ENCODE results near the gene POLR1A. TPM values are rescaled to one million over a fixed set of nuclear protein-coding genes. Genes with fewer than 3 reads are reported as not detected.
A peak's percentile ranks its signal among the peaks of the same experiment; 100 is the strongest.

Gene POLR1A
- total and polyA plus RNA-seq, 4 experiments from 2014 or later = 0.87 to 25.8 (median 13.5) TPM

GRCh38 chr2:86031151-86031550 is 74.5 kb downstream of the POLR1A start:
- no peaks in the 10 kb centered on the region for H3K9me3 ChIP-seq (ENCODE audit: control insufficient read depth in 1 of 2, low read length in 2 of 2)
- peaks cover 57% of the 10 kb centered on the region for H3K36me3 ChIP-seq (ENCODE audit: insufficient read depth, low read length)
- Mint-ChIP-seq H3K27me3 (no peaks in the 10 kb centered on the region), H3K9me3 (peaks cover 0 to 2% (median 0%) of the 10 kb centered on the region in 8 donors), H3K4me3 (no peak overlapping the region), H3K36me3 (peaks cover 47 to 61% of the 10 kb centered on the region in 2 donors), H3K4me1 (peaks cover 16 to 32% (median 22%) of the 10 kb centered on the region in 4 donors), H3K27ac (peak overlapping the region in 1 of 7 donors; percentile 68)
- CTCF ChIA-PET (ENCODE audit: partially characterized antibody) = interaction anchor here (1.1 kb wide), 1 partner anchor 204 kb away, joined by 5 read pairs; no protein-coding TSS in a partner anchor
- H3K4me3 ChIP-seq (ENCODE audit: low read length in 2 of 2) = no peak overlapping the region
- no peak overlapping the region for H3K27ac ChIP-seq (ENCODE audit: low read depth, low read length)
- H3K27me3 ChIP-seq (ENCODE audit: insufficient read depth, low read length) = no peaks in the 10 kb centered on the region
- intact Hi-C loops (cut with micrococcal nuclease) = loop anchor here (10.0 kb wide), 1 partner anchor 164 kb away; the partner anchor contains the start of genes IMMT and MRPL35
- DNase-seq = no peak
- peaks cover 32% of the 10 kb centered on the region for H3K4me1 ChIP-seq (ENCODE audit: insufficient read depth, low read length)
- POLR2A ChIA-PET (ENCODE audit: partially characterized antibody) = no interaction called here

GRCh38 chr2:86029873-86030272 is 75.8 kb downstream of the POLR1A start:
- ChIA-PET CTCF (ENCODE audit: partially characterized antibody) (interaction anchor here (0.8 to 1.7 kb wide), 6 partner anchors 10 to 203 kb away, joined by 3 to 5 read pairs (median 4); no protein-coding TSS in a partner anchor), POLR2A (ENCODE audit: partially characterized antibody) (no interaction called here)
- Histone ChIP-seq H3K4me1 (ENCODE audit: insufficient read depth, low read length) (peaks cover 19% of the 10 kb centered on the region), H3K27me3 (ENCODE audit: insufficient read depth, low read length) (no peaks in the 10 kb centered on the region), H3K4me3 (ENCODE audit: low read length in 2 of 2) (no peak overlapping the region), H3K9me3 (ENCODE audit: control insufficient read depth in 1 of 2, low read length in 2 of 2) (no peaks in the 10 kb centered on the region), H3K27ac (ENCODE audit: low read depth, low read length) (no peak overlapping the region), H3K36me3 (ENCODE audit: insufficient read depth, low read length) (peaks cover 65% of the 10 kb centered on the region)
- Mint-ChIP-seq H3K9me3 (peaks cover 0 to 2% (median 0%) of the 10 kb centered on the region in 8 donors), H3K27me3 (no peaks in the 10 kb centered on the region), H3K27ac (peak overlapping the region in 1 of 7 donors; percentile 36), H3K4me3 (no peak overlapping the region), H3K4me1 (peaks cover 7 to 20% (median 12%) of the 10 kb centered on the region in 4 donors), H3K36me3 (peaks cover 47 to 64% of the 10 kb centered on the region in 2 donors)
- DNase-seq = no peak
- intact Hi-C loops (cut with micrococcal nuclease) = loop anchor here (10.0 kb wide), 1 partner anchor 165 kb away; the partner anchor contains the start of genes IMMT and MRPL35

GRCh38 chr2:86028766-86029381 is 76.8 kb downstream of the POLR1A start:
- CTCF ChIA-PET (ENCODE audit: partially characterized antibody) = interaction anchor here (1.4 to 4.1 kb wide), 4 partner anchors 8 to 200 kb away, joined by 4 to 10 read pairs (median 4); no protein-coding TSS in a partner anchor
- H3K9me3 ChIP-seq (ENCODE audit: control insufficient read depth in 1 of 2, low read length in 2 of 2) = no peaks in the 10 kb centered on the region
- Mint-ChIP-seq H3K27ac (peak overlapping the region in 2 of 7 donors; percentile 30 to 64), H3K36me3 (peaks cover 52 to 69% of the 10 kb centered on the region in 2 donors), H3K9me3 (peaks cover 0 to 2% (median 0%) of the 10 kb centered on the region in 8 donors), H3K27me3 (no peaks in the 10 kb centered on the region), H3K4me1 (peaks cover 1 to 10% (median 5%) of the 10 kb centered on the region in 4 donors), H3K4me3 (no peak overlapping the region)
- H3K4me1 ChIP-seq (ENCODE audit: insufficient read depth, low read length) = peaks cover 9% of the 10 kb centered on the region
- H3K36me3 ChIP-seq (ENCODE audit: insufficient read depth, low read length) = peaks cover 65% of the 10 kb centered on the region
- H3K27me3 ChIP-seq (ENCODE audit: insufficient read depth, low read length) = no peaks in the 10 kb centered on the region
- intact Hi-C loops (cut with micrococcal nuclease) = no loop called here
- POLR2A ChIA-PET (ENCODE audit: partially characterized antibody) = no interaction called here
- DNase-seq = no peak
- no peak overlapping the region for H3K27ac ChIP-seq (ENCODE audit: low read depth, low read length)
- H3K4me3 ChIP-seq (ENCODE audit: low read length in 2 of 2) = no peak overlapping the region

- H3K27me3 Mint-ChIP-seq = no peaks in the 10 kb centered on the region
- no peak for DNase-seq
- peaks cover 62% of the 10 kb centered on the region for H3K36me3 ChIP-seq (ENCODE audit: insufficient read depth, low read length)
- H3K27ac ChIP-seq (ENCODE audit: low read depth, low read length) = no peak overlapping the region
- peaks cover 1 to 7% (median 5%) of the 10 kb centered on the region in 4 donors for H3K4me1 Mint-ChIP-seq
- H3K4me3 Mint-ChIP-seq = peak overlapping the region in 1 of 8 donors; percentile 3
- H3K27ac Mint-ChIP-seq = peak overlapping the region in 2 of 7 donors; percentile 17 to 23
- no peaks in the 10 kb centered on the region for H3K9me3 ChIP-seq (ENCODE audit: control insufficient read depth in 1 of 2, low read length in 2 of 2)
- no peaks in the 10 kb centered on the region for H3K27me3 ChIP-seq (ENCODE audit: insufficient read depth, low read length)
- H3K4me3 ChIP-seq (ENCODE audit: low read length in 2 of 2) = no peak overlapping the region
- peaks cover 2% of the 10 kb centered on the region for H3K4me1 ChIP-seq (ENCODE audit: insufficient read depth, low read length)
- CTCF ChIA-PET (ENCODE audit: partially characterized antibody) = interaction anchor here (1.4 to 4.1 kb wide), 3 partner anchors 9 to 201 kb away, joined by 5 to 15 read pairs (median 10); no protein-coding TSS in a partner anchor
- POLR2A ChIA-PET (ENCODE audit: partially characterized antibody) = interaction anchor here (1.7 kb wide), 1 partner anchor 8 kb away, joined by 4 read pairs; no protein-coding TSS in a partner anchor
- intact Hi-C loops (cut with micrococcal nuclease) = no loop called here
- peaks cover 0 to 2% (median 0%) of the 10 kb centered on the region in 8 donors for H3K9me3 Mint-ChIP-seq
- peaks cover 51 to 68% of the 10 kb centered on the region in 2 donors for H3K36me3 Mint-ChIP-seq
Observed at GRCh38 chr2:86027922-86028765, 77.5 kb downstream of the POLR1A start.

- H3K27me3 ChIP-seq (ENCODE audit: insufficient read depth, low read length) = no peaks in the 10 kb centered on the region
- intact Hi-C loops (cut with micrococcal nuclease) = no loop called here
- DNase-seq = no peak
- H3K36me3 ChIP-seq (ENCODE audit: insufficient read depth, low read length) = peaks cover 56% of the 10 kb centered on the region
- H3K4me1 ChIP-seq (ENCODE audit: insufficient read depth, low read length) = no peaks in the 10 kb centered on the region
- Mint-ChIP-seq H3K4me1 (peaks cover 1 to 5% (median 4%) of the 10 kb centered on the region in 4 donors), H3K27ac (peak overlapping the region in 1 of 7 donors; percentile 57), H3K36me3 (peaks cover 45 to 62% of the 10 kb centered on the region in 2 donors), H3K4me3 (no peak overlapping the region), H3K27me3 (no peaks in the 10 kb centered on the region), H3K9me3 (peaks cover 0 to 2% (median 0%) of the 10 kb centered on the region in 8 donors)
- POLR2A ChIA-PET (ENCODE audit: partially characterized antibody) = interaction anchor here (1.7 kb wide), 1 partner anchor 9 kb away, joined by 4 read pairs; no protein-coding TSS in a partner anchor
- H3K9me3 ChIP-seq (ENCODE audit: control insufficient read depth in 1 of 2, low read length in 2 of 2) = no peaks in the 10 kb centered on the region
- no peak overlapping the region for H3K27ac ChIP-seq (ENCODE audit: low read depth, low read length)
- no peak overlapping the region for H3K4me3 ChIP-seq (ENCODE audit: low read length in 2 of 2)
- CTCF ChIA-PET (ENCODE audit: partially characterized antibody) = interaction anchor here (0.6 to 4.1 kb wide), 4 partner anchors 9 to 200 kb away, joined by 3 to 15 read pairs (median 8); no protein-coding TSS in a partner anchor
Observed at GRCh38 chr2:86027196-86027921, 78.3 kb downstream of the POLR1A start.

- Histone ChIP-seq H3K4me1 (ENCODE audit: insufficient read depth, low read length) (no peaks in the 10 kb centered on the region), H3K4me3 (ENCODE audit: low read length in 2 of 2) (no peak overlapping the region), H3K36me3 (ENCODE audit: insufficient read depth, low read length) (peaks cover 49% of the 10 kb centered on the region), H3K27me3 (ENCODE audit: insufficient read depth, low read length) (no peaks in the 10 kb centered on the region), H3K9me3 (ENCODE audit: control insufficient read depth in 1 of 2, low read length in 2 of 2) (no peaks in the 10 kb centered on the region), H3K27ac (ENCODE audit: low read depth, low read length) (no peak overlapping the region)
- intact Hi-C loops (cut with micrococcal nuclease) = no loop called here
- H3K4me1 Mint-ChIP-seq = peaks cover 0 to 5% (median 3%) of the 10 kb centered on the region in 4 donors
- CTCF ChIA-PET (ENCODE audit: partially characterized antibody) = interaction anchor here (1.2 to 4.1 kb wide), 4 partner anchors 10 to 200 kb away, joined by 5 to 15 read pairs (median 8); no protein-coding TSS in a partner anchor
- DNase-seq = no peak
- peaks cover 40 to 58% of the 10 kb centered on the region in 2 donors for H3K36me3 Mint-ChIP-seq
- H3K9me3 Mint-ChIP-seq = peaks cover 0 to 2% (median 0%) of the 10 kb centered on the region in 8 donors
- H3K4me3 Mint-ChIP-seq = no peak overlapping the region
- no peak overlapping the region for H3K27ac Mint-ChIP-seq
- no peaks in the 10 kb centered on the region for H3K27me3 Mint-ChIP-seq
- POLR2A ChIA-PET (ENCODE audit: partially characterized antibody) = interaction anchor here (1.7 kb wide), 1 partner anchor 10 kb away, joined by 4 read pairs; no protein-coding TSS in a partner anchor
Observed at GRCh38 chr2:86026744-86027065, 79.0 kb downstream of the POLR1A start.

Measured in CD4-positive, alpha-beta memory T cell (primary cell).